Upper lobe of right lung (tissue), 1 donor: ENCODE measurements around the gene AAMP. TPM values are rescaled to one million over a fixed set of nuclear protein-coding genes. Genes with fewer than 3 reads are reported as not detected.

Source experiments
- ATAC-seq: fragments of 200-7000 bp; cut with Tn5 transposase; one replicate; pipeline ENCODE4 v1.9.1; 2020; ENCODE audit warnings: mild to moderate bottlenecking, moderate library complexity
- DNase-seq: peaks from one replicate; pipeline ENCODE4 v3.0.0-alpha.2; 2020
- H3K27ac ChIP-seq: fragments of 200-600 bp; one replicate; pipeline ENCODE4 v1.8.0; 2022
- H3K27me3 ChIP-seq: fragments of 200-600 bp; one replicate; pipeline ENCODE4 v1.8.0; 2022; ENCODE audit warnings: mild to moderate bottlenecking
- H3K36me3 ChIP-seq: fragments of 200-600 bp; one replicate; pipeline ENCODE4 v1.8.0; 2022
- H3K4me1 ChIP-seq: fragments of 200-600 bp; one replicate; pipeline ENCODE4 v1.8.0; 2022
- H3K4me3 ChIP-seq: fragments of 200-600 bp; one replicate; pipeline ENCODE4 v1.8.0; 2022; ENCODE audit warnings: mild to moderate bottlenecking
- H3K9me3 ChIP-seq: fragments of 200-600 bp; one replicate; pipeline ENCODE4 v1.8.0; 2022
- intact Hi-C: fragments of 100-400 bp; cut with DNase I; formaldehyde crosslinking; loops from one replicate; pipeline ENCODE4 v1.11.0; 2022
- total RNA-seq: library from RNA; stranded (reverse); fragmentation: NEBNext Ultra II Directional; extraction: Animal tissue kit (Norgen Biotek cat#: 25700); gene quantifications from one replicate; pipeline ENCODE4 v1.2.1, GENCODE V29; 2021
- TF ChIP-seq, protein P1 (sequence below): fragments of 200-600 bp; IDR thresholded peaks from one replicate; pipeline ENCODE4 v1.8.0; 2022; ENCODE audit warnings: antibody characterized with exemption
- donor health status: DM: no; HTN: yes; CAD: no; lungs with severe emphysema.

Gene AAMP
- total RNA-seq, 1 donor from 2014 or later = 55.9 TPM

DNA sequence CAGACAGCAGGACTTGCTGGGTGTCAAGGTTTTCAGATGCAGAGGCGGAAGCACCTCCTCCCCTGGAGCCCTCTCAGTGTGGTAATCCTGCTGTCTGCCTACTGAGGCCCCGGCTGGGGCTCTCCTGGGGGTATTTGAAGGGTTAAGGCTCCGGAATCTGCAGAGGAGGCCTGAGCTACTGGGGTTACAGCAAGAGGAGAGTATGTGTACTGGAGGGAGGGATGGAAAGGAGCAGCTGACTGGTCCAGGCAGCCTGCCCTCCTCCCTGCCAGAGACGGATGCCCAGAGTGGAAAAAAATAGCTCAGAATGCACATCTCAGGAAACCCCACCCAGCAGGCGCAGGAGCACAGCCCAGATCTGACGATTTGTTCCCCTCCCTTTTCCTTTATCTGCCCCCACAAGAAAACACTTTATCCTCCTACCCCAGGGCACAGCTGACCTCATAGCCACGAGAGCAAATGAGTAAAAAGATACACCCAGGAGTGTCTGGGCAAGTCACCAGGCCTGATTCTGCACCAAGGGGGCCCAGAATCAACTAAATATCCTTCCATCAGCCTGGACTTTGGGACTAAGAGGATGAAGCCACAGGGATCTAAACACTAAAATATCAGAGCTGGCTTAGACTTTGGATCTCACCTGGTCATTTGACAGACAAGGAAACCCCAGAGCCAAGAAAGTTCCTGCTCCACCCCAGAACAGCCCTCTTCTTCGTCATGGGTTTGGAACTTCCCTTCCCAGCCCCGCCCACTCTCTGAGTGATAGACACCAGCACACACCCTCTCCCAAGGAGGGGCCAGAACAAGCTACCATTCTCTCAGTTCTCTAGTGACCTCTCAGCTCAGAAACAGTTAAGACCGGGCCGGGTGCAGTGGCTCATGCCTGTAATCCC, 16.9 kb upstream of the AAMP start:
- peaks cover 95% of the 10 kb centered on the region for H3K4me1 ChIP-seq
- peak overlapping the region; percentile 44 for H3K4me3 ChIP-seq
- intact Hi-C loops = no loop called here
- TF ChIP-seq, protein P1, sequence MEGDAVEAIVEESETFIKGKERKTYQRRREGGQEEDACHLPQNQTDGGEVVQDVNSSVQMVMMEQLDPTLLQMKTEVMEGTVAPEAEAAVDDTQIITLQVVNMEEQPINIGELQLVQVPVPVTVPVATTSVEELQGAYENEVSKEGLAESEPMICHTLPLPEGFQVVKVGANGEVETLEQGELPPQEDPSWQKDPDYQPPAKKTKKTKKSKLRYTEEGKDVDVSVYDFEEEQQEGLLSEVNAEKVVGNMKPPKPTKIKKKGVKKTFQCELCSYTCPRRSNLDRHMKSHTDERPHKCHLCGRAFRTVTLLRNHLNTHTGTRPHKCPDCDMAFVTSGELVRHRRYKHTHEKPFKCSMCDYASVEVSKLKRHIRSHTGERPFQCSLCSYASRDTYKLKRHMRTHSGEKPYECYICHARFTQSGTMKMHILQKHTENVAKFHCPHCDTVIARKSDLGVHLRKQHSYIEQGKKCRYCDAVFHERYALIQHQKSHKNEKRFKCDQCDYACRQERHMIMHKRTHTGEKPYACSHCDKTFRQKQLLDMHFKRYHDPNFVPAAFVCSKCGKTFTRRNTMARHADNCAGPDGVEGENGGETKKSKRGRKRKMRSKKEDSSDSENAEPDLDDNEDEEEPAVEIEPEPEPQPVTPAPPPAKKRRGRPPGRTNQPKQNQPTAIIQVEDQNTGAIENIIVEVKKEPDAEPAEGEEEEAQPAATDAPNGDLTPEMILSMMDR = no peak
- H3K9me3 ChIP-seq = no peaks in the 10 kb centered on the region
- H3K27me3 ChIP-seq = no peaks in the 10 kb centered on the region
- peak; percentile 84 for ATAC-seq
- DNase-seq = peak; percentile 89
- H3K27ac ChIP-seq = peak overlapping the region; percentile 89
- H3K36me3 ChIP-seq = peaks cover 19% of the 10 kb centered on the region

DNA sequence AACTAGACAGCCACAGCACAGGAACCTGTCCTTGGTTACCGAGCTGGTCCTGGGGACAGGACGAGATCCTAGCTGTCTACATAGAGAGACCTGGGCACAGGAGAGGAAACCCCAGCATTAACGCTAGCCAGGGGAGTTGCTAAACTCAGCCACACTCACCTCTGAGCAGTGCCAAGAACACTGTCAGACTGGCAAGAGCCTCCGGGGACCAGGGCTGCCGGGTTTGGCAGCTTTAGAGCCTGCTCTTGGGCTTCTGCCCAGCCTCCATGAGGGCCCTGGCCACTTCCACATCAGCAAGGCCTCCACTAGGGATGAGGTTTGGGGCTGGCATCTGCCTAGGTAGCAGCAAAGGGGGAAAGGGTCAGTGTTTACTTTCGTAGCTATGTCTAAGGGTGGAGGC, 15.7 kb upstream of the AAMP start:
- no peaks in the 10 kb centered on the region for H3K9me3 ChIP-seq
- ATAC-seq (peak; percentile 34), DNase-seq (peak; percentile 84)
- intact Hi-C loops = no loop called here
- peaks cover 91% of the 10 kb centered on the region for H3K4me1 ChIP-seq
- peak overlapping the region; percentile 89 for H3K27ac ChIP-seq
- TF ChIP-seq, protein P1 = no peak
- no peaks in the 10 kb centered on the region for H3K27me3 ChIP-seq
- H3K4me3 ChIP-seq = peak overlapping the region; percentile 44
- H3K36me3 ChIP-seq = peaks cover 31% of the 10 kb centered on the region

DNA sequence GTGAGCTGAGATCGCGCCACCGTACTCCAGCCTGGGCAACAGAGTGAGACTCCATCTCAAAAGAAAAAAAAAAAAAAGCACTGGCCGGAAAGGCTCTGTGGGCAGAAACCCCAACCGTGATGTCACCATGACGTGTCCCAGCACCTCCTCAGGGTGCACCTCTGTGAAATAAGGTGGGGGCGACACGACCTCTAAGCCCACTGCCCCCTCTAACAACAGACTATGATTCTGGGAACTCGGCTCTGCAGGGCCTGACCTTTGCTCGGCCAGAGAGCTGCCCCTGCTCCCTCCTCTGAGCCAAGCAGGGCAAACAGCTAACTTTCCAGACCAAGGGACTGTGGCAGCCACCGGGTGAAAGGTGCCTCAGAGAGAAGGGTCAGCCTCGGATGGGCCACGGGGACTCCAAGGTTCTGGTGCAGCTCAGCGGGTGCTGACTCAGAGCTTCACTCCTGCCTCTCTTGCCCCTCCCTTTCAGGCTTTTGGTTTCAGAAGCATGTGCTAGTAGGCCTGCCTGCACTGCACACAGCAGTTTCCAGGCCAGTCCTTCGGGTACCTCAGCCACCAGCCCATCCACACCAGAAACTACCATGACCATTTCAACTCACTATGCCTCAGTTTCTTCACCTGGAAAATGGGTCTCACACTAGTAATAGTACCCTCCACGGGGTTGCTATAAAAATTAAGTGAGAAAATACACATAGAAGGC, 14.3 kb upstream of the AAMP start:
- ATAC-seq = peak; percentile 9
- Histone ChIP-seq H3K27me3 (no peaks in the 10 kb centered on the region), H3K36me3 (peaks cover 44% of the 10 kb centered on the region), H3K4me1 (peaks cover 78% of the 10 kb centered on the region), H3K9me3 (no peaks in the 10 kb centered on the region), H3K4me3 (no peak overlapping the region), H3K27ac (peak overlapping the region; percentile 60)
- intact Hi-C loops = no loop called here
- no peak for DNase-seq
- TF ChIP-seq, protein P1 = no peak

DNA sequence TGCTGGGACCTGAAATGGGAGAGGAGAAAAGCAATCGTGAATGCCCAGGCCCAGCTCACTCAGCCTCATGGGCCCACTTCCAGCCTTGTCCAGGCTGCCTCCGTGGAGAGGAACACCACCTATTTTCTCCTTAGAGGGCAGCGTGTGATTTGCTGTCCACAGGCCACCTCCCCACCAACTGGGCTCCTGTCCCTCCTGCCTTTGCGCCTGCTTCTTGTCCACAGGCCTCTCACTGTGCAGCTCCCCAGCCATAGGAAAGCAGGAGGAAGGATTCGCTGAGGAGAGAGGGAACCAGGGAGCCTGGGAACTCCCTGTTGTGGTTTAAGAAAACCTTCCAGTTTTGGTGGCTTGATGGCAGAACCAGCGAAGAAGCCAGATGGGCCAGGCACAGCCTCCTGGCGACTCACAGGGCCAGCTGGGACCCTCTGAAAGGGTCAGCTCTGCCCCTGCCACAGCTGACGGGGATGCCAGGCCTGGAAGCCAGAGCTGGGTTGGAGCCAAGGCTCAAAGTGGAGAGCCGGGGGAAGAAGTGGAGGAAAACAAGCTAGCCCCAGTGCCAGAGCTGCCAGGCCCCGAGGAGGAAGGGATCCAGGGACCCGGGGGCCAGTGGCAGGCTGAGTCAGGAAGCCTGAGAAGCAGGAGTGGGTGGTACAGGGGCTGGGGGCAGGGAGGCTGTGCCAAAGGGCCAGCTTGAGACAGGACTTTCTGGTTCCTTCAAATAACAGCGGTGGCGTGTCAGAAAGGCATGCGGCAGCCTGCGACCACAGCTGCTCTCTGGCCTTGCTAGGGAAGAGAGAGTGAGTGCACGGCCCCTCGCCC, 12.4 kb upstream of the AAMP start:
- ATAC-seq (peak; percentile 35), DNase-seq (peak; percentile 79)
- Histone ChIP-seq H3K4me1 (peaks cover 59% of the 10 kb centered on the region), H3K9me3 (no peaks in the 10 kb centered on the region), H3K4me3 (no peak overlapping the region), H3K27me3 (no peaks in the 10 kb centered on the region), H3K36me3 (peaks cover 63% of the 10 kb centered on the region), H3K27ac (peak overlapping the region; percentile 80)
- intact Hi-C loops = no loop called here
- TF ChIP-seq, protein P1 = no peak

DNA sequence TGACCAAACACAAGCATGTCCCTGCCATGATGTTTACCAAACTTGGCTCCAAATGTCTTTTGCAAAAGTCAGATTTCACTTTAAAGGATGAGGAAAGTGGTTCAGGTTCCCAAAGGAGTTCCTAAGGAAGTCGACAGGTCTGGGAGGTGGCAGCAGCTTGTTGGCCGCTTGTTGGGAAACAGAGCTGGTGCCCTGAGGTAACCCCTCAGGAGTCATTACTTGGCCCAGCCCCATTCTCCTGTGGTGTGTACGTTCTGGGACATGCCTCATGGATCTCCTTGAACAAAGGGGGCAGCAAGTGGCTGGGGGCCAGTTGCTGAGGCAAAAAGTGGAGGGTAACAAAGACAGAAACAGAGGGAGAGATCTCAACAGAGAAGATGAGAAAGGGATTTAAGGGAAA, 11.5 kb upstream of the AAMP start:
- H3K27me3 ChIP-seq = no peaks in the 10 kb centered on the region
- H3K4me3 ChIP-seq = no peak overlapping the region
- ATAC-seq (peak; percentile 34), DNase-seq (no peak)
- peaks cover 72% of the 10 kb centered on the region for H3K36me3 ChIP-seq
- TF ChIP-seq, protein P1 = no peak
- no peaks in the 10 kb centered on the region for H3K9me3 ChIP-seq
- H3K27ac ChIP-seq = peak overlapping the region; percentile 80
- intact Hi-C loops = no loop called here
- peaks cover 51% of the 10 kb centered on the region for H3K4me1 ChIP-seq
